GM18505 (cell line): ENCODE measurements around the gene ATP6V1E1.
"Not testable (repeated sequence)": the region's sequence is repeated elsewhere in the genome, so short reads cannot be mapped to it uniquely, and the experiment has no call there.

Experiments
- ATAC-seq: cut with Tn5 transposase; IDR thresholded peaks from one replicate; pipeline ENCODE4 v1.9.1; 2021; ENCODE audit not compliant: unreplicated experiment
- POLR2A ChIP-seq: IDR thresholded peaks from 4 replicates; pipeline ENCODE4 v1.6.1; 2011; ENCODE audit warnings: borderline replicate concordance; ENCODE audit not compliant: insufficient read depth, insufficient read length; ENCODE audit errors: extremely low read depth

Gene ATP6V1E1

DNA sequence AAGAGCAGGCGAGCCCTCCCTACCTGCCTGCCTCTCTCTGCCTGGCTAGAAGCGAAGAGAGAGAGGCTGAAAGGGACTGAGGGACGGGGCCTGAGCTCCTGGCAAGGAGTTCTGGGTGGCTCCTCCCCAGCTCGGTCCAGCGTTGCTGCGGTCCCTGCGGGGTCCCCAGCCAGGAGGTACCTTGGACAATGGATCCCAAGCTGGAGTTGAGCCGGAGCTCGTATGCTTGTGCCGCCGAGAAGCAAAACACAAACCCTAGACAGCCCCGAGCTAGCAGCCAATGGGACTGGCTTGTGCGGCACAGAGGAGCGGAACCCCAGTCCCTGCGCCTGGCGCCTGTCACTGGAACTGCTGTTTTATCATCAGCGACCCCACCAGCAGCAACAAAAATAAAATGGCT is 46.9 kb downstream of the ATP6V1E1 start:
- TF ChIP-seq POLR2A = no peak
- no peak for ATAC-seq

DNA sequence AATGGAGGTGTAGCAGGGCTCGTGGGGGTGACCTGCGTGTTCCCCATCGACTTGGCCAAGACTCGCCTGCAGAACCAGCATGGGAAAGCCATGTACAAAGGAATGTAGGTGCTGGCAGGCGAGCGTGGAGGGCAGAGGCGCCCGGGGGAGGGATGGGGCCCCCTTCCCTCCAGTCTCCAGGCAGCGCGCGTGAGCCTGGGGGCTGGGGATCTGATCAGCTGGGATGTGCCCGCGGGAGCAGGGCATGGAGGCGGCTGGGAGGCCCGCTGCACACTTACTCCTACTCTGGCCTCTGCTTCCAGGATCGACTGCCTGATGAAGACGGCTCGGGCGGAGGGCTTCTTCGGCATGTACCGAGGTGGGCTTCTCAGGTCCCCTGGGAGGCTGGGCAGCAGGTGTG is 47.5 kb downstream of the ATP6V1E1 start:
- no peak for ATAC-seq
- TF ChIP-seq POLR2A = no peak

DNA sequence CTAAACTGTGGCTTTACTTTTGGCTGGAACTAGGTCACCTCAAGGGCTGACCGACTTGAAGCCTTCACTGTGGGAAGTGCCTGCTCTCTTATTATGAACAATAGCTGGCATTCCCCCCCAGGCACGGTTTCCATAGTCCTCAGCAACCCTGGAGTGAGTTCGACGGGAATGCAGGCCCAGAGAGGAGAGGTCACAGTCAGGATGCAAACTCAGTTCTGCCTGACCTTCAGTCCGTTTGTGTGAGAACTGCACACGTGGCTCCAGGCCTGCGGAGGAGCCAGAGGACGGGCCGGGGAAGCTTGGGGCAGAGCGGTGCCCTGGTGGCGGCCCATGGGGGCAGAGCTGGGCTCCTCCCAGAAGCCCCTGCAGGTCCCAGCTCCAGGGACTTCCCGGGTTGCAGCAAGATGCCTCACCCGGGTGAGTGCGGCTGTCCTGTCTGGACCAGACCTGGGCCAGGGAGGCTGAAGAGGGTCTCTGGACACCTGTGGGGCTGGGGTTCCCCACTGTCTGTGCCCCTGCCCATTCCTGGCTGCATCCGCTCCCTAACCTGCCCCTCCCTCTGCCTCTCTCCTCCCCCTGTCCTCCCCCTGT is 48.0 kb downstream of the ATP6V1E1 start:
- TF ChIP-seq POLR2A = no peak
- ATAC-seq = no peak

DNA sequence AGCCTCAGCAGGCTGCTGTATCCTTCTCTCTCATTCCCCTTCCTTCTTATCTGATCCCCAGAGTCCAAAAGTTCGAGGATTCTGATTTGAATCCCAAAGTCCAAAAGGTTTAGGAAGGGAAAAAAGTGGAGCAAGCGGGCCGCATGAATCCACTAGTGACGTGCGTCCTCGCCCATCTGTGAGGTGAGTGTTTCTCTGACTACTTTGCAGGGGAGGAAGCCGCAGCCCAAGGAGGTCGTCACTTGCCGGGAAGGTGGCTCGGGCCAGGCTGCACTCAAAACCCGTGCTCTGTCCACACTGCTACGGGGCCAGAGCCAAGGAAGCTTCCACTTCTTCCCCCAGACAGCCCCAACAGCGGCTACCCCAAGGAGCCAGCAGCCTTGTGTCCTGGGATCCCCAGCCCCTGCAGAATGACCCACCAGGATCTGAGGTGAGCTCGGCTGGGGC is 49.0 kb downstream of the ATP6V1E1 start:
- TF ChIP-seq POLR2A = no peak
- no peak for ATAC-seq

DNA sequence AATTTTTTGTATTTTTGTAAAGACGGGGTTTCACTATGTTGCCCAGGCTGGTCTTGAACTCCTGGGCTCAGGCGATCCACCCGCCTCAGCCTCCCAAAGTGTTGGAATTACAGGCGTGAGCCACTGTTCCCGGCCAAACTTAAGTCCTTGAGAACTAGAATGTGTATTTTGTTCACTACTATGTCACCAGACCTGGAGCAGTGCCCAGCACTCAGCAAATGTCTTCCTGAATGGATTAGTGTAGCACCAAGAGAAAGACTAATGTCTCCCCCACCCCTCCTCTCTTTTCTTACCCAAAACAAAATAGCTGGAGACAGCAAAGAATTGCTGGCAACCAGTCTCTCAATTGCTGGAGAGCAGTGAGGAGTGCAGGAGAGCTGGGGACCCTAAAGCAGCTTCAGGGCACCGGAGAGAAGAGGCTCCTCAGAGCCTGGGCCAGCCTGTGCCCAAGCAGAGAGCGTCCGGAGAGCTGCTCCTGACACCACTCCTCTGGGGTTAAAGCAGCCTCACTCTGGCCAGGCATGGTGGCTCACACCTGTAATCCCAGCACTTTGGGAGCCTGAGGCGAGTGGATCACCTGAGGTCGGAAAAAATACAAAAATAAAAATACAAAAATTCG is 50.3 kb downstream of the ATP6V1E1 start:
- ATAC-seq = no peak
- TF ChIP-seq POLR2A = no peak

DNA sequence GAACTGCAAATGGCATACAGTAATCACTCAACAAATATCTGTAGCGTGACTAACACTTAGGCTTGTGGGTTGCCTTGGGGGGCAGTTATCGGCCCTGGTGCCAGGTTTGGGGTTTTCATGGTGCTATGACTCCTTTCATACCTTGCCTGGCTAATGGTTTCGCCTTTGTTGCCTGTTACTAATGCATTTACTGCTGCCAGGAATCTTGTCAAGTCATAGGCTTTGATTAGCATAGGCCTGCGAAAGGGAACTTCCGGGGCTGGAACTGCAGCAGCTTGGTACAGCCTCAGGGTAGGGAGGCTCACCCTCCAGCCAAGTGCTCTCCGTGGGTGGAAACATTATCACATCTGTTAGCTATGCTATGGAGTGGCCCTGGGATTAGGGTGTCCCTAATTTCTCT is 52.1 kb downstream of the ATP6V1E1 start:
- TF ChIP-seq POLR2A = no peak
- ATAC-seq = no peak

DNA sequence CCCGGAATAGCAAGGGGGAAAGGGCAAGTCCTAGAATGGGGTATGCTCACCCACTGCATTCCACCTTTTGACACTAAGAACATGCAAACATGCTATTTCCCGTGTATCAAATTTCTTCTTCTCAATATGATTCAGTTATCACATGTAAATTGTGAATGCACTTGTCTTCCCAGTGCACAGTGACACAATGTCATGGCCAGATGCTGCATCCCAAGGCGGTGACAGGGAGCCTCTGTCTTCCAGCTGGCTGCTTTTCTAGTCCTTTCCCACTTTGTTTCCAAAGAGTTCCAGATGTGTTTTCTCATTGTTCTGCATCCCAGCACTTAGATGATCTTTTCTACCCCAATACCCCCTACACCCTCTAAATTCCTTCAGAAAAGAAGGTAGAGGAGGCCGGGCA is 52.9 kb downstream of the ATP6V1E1 start:
- ATAC-seq = no peak
- no peak for TF ChIP-seq POLR2A

DNA sequence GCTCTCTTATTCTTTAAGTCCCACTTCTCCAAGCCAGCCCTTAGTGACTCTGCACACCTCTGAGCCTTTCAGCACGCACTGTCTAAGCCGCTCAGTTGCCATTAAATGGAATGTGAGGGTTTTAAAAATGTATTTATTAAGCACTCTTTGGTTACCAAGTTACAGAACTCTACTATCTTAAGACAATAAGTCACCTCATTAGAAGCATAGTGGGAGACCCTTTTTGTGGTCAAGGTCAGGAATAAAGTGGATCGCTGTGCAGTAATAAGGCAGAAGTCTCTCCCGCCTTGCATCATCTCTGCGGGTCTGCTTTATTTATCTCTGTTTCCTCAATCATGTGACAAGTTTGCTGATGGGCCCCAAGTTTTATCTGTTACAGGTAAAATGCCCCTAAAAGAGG is 53.4 kb downstream of the ATP6V1E1 start:
- no peak for TF ChIP-seq POLR2A
- ATAC-seq = no peak

DNA sequence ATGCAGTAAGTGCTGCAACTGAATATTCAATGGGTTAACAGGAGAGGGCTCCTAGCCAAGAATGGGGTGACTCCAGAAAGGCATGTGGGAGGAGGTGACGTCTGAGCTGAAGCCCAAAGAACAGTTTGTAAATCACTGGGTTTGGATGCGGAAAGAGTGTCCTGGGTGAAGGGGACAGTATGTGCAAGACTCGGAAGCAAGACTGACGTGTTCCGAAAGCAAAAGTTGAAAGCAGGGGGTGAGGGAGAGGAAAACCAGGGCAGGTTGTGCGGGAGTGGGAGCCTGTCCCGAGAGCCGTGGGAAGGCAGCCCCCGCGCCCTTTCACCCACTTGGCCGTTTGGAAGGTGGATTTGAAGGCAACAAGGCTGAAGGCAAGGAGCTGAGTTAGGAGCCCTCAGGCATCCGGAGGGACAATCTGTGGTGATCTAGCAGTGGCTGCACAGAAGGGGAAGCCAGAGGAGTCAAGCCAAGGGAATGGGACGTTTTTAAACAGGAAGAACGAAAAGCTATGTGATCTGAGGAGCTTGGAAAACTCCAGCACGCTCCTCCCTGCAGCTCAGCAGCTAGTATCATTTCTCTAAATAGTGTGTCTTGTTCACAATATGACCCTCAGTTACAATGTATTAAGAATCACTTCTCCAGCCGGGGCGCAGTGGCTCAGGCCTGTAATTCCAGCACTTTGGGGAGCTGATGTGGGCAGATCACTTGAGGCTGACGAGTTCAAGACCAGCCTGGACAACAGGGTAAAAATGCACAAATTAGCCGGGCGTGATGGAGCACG is 57.5 kb downstream of the ATP6V1E1 start:
- no peak for TF ChIP-seq POLR2A
- no peak for ATAC-seq

DNA sequence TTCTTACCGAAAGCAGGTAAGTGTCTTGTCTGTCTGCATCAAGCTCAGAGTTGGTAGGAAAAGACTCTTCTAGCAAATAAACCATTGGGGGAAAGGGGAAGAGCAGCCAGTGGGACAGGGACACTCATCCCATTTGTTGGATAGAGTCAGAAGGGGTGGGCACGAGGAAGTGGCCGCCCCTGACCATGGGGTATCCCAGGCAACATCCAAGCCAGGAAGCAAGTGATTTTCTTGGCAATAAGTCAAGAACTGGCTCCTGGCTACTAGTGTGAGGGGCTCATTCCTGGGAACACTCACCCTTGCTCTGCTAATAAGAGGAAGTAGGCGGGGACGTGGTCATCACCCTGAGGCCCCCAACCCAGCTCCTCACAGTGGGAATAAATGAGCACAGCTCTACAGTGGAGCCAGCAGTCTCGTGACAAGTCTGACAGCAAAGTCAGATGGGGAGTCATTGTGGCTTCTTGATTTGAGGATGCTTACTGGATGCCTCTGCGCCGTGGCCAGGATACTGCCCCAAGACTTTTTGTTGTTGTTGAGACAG is 58.5 kb downstream of the ATP6V1E1 start:
- ATAC-seq = no peak
- TF ChIP-seq POLR2A = no peak

DNA sequence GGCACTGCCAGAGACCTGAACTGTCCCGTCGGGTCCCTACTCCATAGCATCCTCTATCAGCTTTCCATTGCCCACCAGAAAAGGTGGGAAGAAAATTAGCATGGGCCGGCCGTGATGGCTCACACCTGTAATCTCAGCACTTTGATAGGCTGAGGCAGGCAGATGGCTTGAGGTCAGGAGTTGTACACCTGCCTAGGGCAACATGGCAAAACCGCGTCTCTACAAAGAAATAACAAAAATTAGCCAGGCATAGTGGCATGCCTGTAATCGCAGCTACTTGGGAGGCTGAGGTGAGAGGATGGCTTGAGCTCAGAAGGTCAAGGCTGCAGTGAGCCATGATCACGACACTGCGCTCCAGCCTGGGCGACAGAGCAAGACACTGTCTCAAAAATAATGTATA is 61.8 kb downstream of the ATP6V1E1 start:
- no peak for TF ChIP-seq POLR2A
- no peak for ATAC-seq

DNA sequence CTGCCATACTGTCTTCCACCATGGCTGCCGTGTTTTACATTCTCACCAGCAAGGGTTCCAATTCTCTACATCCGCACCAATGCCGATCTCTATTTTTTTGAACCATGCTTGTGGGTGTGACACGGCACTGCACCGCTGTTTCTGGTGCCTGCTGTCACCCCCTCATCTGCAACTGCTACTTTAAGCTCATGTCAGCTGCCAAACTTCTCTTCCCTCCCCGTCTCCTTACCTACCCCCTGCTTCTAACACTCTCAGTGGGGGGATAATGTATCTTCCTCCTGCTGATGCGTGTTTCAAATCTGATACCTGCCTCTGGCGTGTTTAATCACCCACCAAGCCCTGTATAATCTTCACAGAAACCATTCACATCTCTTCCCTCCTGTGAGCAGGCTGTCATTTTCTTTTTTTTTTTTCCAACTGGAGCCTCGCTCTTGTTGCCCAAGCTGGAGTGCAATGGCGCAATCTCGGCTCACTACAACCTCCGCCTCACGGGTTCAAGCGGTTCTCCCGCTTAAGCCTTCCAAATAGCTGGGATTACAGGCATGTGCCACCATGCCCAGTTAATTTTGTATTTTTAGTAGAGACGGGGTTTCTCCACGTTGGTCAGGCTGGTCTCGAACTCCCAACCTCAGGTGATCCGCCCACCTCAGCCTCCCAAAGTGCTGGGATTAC is 62.4 kb downstream of the ATP6V1E1 start:
- not testable (repeated sequence) for ATAC-seq

DNA sequence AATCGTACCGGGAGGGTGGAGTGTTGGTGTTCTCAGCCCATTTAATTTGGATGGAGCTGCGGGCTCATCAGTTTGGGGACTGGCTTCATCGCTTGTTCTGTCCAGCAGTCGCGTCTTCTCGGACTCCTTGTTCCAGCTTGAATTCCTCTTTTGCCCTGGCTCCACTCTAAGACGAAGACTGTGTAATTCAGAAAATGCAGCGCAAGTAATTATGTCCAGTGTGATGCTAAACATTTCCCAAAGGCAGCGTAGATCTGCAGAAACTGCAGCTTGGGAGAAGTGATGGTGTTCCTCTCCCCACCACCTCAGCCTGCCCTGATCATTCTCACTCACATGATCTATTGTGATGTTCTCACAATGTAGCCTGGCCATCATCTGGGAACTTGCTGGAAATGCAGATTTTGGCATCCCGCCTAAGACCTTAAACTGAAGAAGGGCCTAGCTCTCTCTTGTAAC is 64.6 kb downstream of the ATP6V1E1 start:
- no peak for ATAC-seq
- no peak for TF ChIP-seq POLR2A
